Skeletal muscle tissue (tissue), 4 donors: ENCODE measurements around the gene GALNT9. TPM values are rescaled to one million over a fixed set of nuclear protein-coding genes. Genes with fewer than 3 reads are reported as not detected.
"Not testable (repeated sequence)": the region's sequence is repeated elsewhere in the genome, so short reads cannot be mapped to it uniquely, and the experiment has no call there.

ENCODE experiments used
- H3K27ac ChIP-seq: one replicate; pipeline ENCODE4 v1.7.0; 2013; ENCODE audit warnings: mild to moderate bottlenecking, low read depth, low read length, inconsistent platforms
- H3K27me3 ChIP-seq, 3 donors: one replicate each; pipeline ENCODE4 v1.7.0; 2013; ENCODE audit warnings: low read length in 3 of 3; ENCODE audit not compliant: control insufficient read depth in 3 of 3, insufficient read depth in 3 of 3
- H3K36me3 ChIP-seq, 3 donors: one replicate each; pipeline ENCODE4 v1.7.0; 2013; ENCODE audit warnings: low read length in 3 of 3; ENCODE audit not compliant: control insufficient read depth in 3 of 3, insufficient read depth in 3 of 3
- H3K4me1 ChIP-seq, 3 donors: one replicate each; pipeline ENCODE4 v1.7.0; 2013; ENCODE audit warnings: low read length in 3 of 3, mild to moderate bottlenecking in 3 of 3; ENCODE audit not compliant: control insufficient read depth in 3 of 3, insufficient read depth in 3 of 3
- H3K4me3 ChIP-seq, 3 donors: one replicate each; pipeline ENCODE4 v1.7.0; 2013; ENCODE audit warnings: low read length in 3 of 3
- H3K9ac ChIP-seq, 3 donors: one replicate each; pipeline ENCODE4 v1.7.0; 2013; ENCODE audit warnings: low read length in 3 of 3, mild to moderate bottlenecking in 3 of 3, moderate library complexity in 2 of 3, low read depth in 1 of 3
- H3K9me3 ChIP-seq, 3 donors: one replicate each; pipeline ENCODE4 v1.7.0; 2013; ENCODE audit warnings: low read length in 3 of 3; ENCODE audit not compliant: control insufficient read depth in 3 of 3
- total RNA-seq: library from RNA; depleted of rRNA; stranded (reverse); fragments of >200 nt; gene quantifications from one replicate; pipeline ENCODE4 v1.2.3, GENCODE V29; 2014
- donor health status: Osteomylitis.

The GALNT9 gene
- total RNA-seq, 1 donor from 2014 or later = 0.52 TPM

DNA sequence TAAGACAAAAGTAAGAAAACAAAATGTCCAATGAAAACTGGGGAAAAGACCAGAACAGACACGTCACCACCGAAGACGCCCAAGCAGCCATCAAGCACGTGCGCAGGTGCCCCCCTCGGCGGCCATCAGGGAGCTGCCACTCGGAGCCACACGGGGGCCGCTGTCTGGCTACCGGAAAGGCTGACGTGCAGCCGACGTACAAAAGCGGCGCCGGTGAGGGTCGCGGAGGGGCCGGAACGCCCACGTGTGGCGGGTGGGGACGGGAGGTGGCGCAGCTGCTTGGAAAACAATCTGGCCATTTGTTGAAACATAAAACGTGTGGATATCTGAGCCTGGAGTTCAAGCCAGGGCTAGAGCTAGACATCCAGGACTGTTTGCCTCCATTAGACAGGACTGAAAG lies 60.7 kb downstream of the GALNT9 start:
- Histone ChIP-seq H3K9ac (no peak overlapping the region), H3K9me3 (no peaks in the 10 kb centered on the region), H3K4me3 (no peak overlapping the region), H3K4me1 (no peaks in the 10 kb centered on the region), H3K27ac (no peak overlapping the region), H3K36me3 (no peaks in the 10 kb centered on the region), H3K27me3 (peaks cover 72 to 87% (median 75%) of the 10 kb centered on the region in 3 donors)

DNA sequence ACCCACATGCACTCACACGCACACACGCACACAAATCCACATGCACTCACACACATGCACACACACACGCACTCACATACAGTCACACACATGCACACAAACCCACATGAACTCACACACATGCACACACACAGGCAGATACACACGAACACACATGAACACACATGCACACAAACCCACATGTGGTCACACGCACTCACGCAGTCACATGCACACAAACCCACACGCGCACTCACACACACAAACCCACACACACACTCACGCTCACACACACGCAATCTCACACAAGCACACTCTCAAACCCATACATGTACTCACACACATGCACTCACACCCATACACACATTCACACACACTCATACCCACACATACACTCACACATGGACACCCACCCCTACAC lies 61.5 kb downstream of the GALNT9 start:
- Histone ChIP-seq H3K4me1 (no peaks in the 10 kb centered on the region), H3K4me3 (no peak overlapping the region), H3K27me3 (peaks cover 67 to 86% (median 71%) of the 10 kb centered on the region in 3 donors), H3K9ac (no peak overlapping the region), H3K36me3 (no peaks in the 10 kb centered on the region), H3K9me3 (no peaks in the 10 kb centered on the region), H3K27ac (no peak overlapping the region)

DNA sequence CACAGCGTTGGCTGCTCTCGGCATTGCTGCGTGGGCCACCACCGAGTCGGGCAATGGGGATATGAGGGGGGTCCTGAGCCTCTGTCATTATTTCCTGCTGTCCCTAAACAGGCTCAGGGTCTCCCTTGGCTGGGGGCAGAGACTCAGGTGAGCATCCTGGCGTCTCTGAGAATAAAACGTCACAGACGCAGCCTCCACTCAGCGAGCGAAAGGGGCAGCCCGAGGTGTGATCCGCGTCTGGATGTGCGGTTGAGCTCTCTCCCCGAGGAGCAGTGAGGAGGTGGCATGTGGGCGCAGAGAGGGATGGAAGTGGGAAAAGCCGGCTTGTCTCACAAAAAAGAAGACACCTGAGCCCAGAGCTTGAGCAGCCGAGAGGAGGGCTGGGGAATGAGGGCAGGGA lies 62.6 kb downstream of the GALNT9 start:
- H3K9me3 ChIP-seq = no peaks in the 10 kb centered on the region
- peaks cover 60 to 91% (median 81%) of the 10 kb centered on the region in 3 donors for H3K27me3 ChIP-seq
- H3K9ac ChIP-seq = no peak overlapping the region
- H3K36me3 ChIP-seq = no peaks in the 10 kb centered on the region
- no peaks in the 10 kb centered on the region for H3K4me1 ChIP-seq
- H3K27ac ChIP-seq = no peak overlapping the region
- H3K4me3 ChIP-seq = no peak overlapping the region

DNA sequence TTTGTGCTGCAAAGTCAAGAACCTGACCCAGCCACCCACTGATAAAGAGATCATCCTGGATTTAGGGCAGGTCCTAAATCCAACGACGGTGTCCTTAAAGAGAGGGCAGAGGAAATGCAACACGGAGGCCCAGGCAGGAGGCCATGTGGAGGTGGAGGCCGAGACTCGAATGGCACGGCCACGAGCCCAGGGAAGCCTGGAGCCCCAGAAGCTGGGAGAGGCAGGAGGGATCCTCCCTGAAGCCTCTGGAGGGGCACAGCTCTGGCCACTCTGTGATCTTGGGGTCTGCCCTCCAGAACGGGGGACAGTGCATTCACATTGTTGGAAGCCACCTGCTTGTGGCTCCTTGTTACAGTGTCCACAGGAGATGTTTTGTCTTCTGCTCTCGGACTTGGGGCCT lies 63.0 kb downstream of the GALNT9 start:
- Histone ChIP-seq H3K27me3 (peaks cover 56 to 92% (median 82%) of the 10 kb centered on the region in 3 donors), H3K4me1 (no peaks in the 10 kb centered on the region), H3K9me3 (no peaks in the 10 kb centered on the region), H3K27ac (no peak overlapping the region), H3K4me3 (no peak overlapping the region), H3K9ac (no peak overlapping the region), H3K36me3 (no peaks in the 10 kb centered on the region)

DNA sequence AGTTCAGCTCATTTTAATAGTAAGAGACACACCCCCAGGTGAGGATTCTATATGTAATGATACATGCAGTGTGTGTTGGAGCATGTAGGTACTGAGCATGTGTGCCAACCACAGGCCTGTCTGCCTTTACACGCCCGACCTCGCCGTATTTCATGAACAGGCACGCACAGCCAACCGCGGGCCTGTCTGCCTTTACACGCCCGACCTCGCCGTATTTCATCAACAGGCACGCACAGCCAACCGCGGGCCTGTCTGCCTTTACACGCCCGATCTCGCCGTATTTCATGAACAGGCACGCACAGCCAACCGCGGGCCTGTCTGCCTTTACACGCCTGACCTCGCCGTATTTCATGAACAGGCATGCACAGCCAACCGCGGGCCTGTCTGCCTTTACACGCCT lies 63.6 kb downstream of the GALNT9 start:
- not testable (repeated sequence) for H3K4me3 ChIP-seq, H3K4me1 ChIP-seq
- H3K27me3 ChIP-seq = peaks cover 52 to 93% (median 84%) of the 10 kb centered on the region in 3 donors

DNA sequence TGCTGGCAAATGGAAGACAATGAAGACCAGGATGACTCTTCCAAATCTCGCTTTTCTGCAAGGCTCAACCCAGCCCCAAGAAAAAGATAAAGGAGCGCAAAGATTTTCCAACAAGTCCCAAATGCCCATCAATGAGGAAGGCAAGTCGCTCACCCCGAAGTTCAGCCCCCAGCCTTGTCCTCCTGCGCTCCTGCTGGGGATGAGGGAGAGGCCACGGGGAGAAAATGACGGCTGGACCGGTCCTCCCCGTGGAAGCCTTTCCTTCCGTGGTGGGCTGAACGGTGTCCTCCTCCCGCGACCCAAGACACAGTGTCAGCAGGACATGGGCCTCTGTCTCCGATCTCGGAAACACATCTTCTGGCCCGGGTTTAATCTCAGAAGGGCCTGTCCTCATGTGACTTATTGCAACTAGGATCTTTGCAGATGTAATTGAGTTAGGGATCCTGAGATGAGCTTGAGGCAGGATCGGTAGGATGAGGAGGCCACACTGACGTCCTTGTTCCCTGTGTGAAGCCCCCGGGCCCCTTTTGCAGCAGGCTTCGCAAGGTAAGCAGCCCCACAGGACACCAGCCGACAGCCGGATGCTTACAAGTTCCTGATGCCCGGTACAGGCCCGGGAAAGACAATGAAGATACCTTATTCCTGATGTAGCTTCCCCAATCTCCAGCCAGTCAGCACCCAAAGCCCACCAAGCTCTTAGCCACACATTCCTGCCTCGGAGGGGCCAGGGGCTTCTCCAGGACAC lies 64.2 kb downstream of the GALNT9 start:
- Histone ChIP-seq H3K4me3 (no peak overlapping the region), H3K36me3 (no peaks in the 10 kb centered on the region), H3K9ac (no peak overlapping the region), H3K27me3 (peaks cover 46 to 87% (median 78%) of the 10 kb centered on the region in 3 donors), H3K27ac (no peak overlapping the region), H3K4me1 (no peaks in the 10 kb centered on the region), H3K9me3 (no peaks in the 10 kb centered on the region)

More for the DNA sequence above, 63.6 kb downstream of the GALNT9 start:
- not testable (repeated sequence) for H3K9ac ChIP-seq, H3K27ac ChIP-seq, H3K9me3 ChIP-seq, H3K36me3 ChIP-seq

DNA sequence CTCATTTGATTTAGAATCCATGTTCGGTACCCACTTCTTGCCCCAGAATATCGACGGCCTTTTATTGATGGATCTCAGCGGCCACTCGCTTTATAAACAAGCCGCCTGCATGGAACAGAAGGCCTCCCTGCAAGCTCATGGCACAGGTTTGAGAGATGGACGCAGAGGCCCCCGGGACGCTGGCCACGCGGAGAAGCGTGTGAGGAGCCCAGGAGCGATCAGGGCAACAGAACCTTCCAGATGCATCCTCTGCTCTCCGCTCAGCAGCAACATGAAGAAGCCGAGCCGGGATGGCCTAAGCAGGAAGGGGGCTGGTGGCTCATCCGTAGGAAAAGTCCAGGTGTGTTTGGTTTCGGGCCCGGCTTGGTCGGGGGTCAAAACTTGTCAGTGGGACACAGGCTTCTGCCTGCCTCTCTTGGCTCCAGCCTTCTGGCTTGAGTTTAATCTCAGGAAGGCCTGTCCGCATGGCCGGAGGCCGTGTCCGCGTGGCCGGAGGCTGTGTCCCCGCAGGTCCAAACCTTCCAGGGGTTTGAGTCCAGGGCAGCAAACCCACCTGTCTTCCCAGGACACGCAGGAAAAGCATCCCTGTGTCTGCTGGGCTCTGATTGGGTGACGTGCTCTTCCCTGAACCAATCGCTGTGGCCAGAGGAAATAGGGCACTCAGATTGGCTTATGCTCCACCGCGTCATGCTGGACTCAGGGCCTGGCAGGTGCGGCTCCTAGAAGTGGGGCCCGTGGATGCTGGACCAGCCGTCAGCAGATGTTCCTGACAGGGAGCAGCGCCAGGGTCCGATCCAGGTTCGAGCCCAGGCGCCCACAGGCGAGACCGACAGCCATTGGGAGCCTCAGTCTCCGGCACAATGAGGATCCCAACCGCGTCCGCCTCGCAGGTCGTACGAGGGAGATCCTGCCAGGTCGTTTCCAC lies 65.0 kb downstream of the GALNT9 start:
- Histone ChIP-seq H3K27ac (no peak overlapping the region), H3K4me3 (no peak overlapping the region), H3K27me3 (peaks cover 38 to 80% (median 73%) of the 10 kb centered on the region in 3 donors), H3K36me3 (no peaks in the 10 kb centered on the region), H3K9me3 (no peaks in the 10 kb centered on the region), H3K4me1 (no peaks in the 10 kb centered on the region), H3K9ac (no peak overlapping the region)

DNA sequence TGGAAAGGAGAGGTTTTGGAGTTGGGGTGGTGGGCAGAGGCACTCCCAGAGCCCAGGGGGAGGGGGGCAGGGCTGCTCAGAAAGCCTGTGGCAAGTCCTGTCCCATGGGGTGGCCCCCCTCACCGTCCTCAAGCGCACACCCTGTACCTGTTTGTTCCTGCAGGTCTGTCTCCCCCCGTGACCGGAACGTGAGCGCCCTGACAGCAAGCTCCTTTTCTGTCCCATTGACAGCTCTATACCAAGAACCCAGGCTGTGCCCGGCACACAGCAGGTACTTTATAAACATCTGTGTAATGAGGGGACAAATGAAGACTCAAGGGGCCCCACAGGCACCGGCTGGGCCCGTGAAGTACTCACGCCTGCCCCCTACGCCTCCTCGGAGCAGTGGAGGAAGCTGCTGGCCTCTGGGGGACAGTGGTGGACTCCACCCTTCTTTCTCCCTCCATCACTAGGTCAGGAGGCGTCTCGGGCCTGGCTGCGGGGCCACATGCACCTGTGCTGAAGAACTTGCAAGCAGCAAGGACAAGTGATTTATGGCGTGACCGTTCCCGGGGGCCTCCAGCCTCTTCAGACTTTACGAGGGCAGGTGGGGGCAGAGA lies 65.8 kb downstream of the GALNT9 start:
- Histone ChIP-seq H3K27ac (no peak overlapping the region), H3K9me3 (no peaks in the 10 kb centered on the region), H3K4me3 (no peak overlapping the region), H3K36me3 (no peaks in the 10 kb centered on the region), H3K27me3 (peaks cover 36 to 78% (median 68%) of the 10 kb centered on the region in 3 donors), H3K4me1 (no peaks in the 10 kb centered on the region), H3K9ac (no peak overlapping the region)

DNA sequence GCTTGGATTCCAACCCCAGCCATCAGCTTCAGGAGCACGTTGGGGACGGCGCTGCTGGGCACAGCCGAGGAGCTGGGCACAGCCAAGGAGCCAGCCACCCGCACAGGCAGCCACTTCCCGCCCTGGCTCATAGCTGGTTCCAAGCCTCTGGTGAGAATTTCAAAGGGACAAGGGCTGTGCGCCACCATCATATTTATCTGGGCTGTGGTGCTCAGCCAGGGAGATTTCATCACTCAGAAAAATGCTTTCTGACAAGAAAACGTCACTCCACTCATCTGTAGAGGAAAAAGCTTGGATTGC lies 66.4 kb downstream of the GALNT9 start:
- Histone ChIP-seq H3K4me1 (no peaks in the 10 kb centered on the region), H3K27ac (no peak overlapping the region), H3K27me3 (peaks cover 35 to 73% (median 68%) of the 10 kb centered on the region in 3 donors), H3K9ac (no peak overlapping the region), H3K36me3 (no peaks in the 10 kb centered on the region), H3K4me3 (no peak overlapping the region), H3K9me3 (no peaks in the 10 kb centered on the region)
